Immature natural killer cell (primary cell): Measurements from ENCODE around the gene SSC4D. TPM values are rescaled to one million over a fixed set of nuclear protein-coding genes. Genes with fewer than 3 reads are reported as not detected.
A peak's percentile ranks its signal among the peaks of the same experiment; 100 is the strongest.
"Not testable (repeated sequence)": the region's sequence is repeated elsewhere in the genome, so short reads cannot be mapped to it uniquely, and the experiment has no call there.

ENCODE experiments used
- DNase-seq, 3 donors: peaks; one replicate each; pipeline ENCODE4 v3.0.0; 2022; ENCODE audit warnings: mixed read lengths in 1 of 3
- H3K27ac Mint-ChIP-seq, 6 donors: one replicate each; pipeline ENCODE4 v1.8.0; 2020; ENCODE audit warnings: mixed read lengths in 6 of 6, mild to moderate bottlenecking in 5 of 6, inconsistent platforms in 4 of 6, moderate library complexity in 3 of 6
- H3K27me3 Mint-ChIP-seq, 3 donors: one replicate each; pipeline ENCODE4 v1.8.0; 2020 to 2021; ENCODE audit warnings: low read depth in 3 of 3, mild to moderate bottlenecking in 3 of 3, mixed read lengths in 3 of 3, moderate library complexity in 3 of 3, inconsistent platforms in 1 of 3
- H3K36me3 Mint-ChIP-seq, 3 donors: one replicate each; pipeline ENCODE4 v1.8.0; 2020; ENCODE audit warnings: mixed read lengths in 3 of 3, inconsistent platforms in 2 of 3, mild to moderate bottlenecking in 2 of 3
- H3K4me1 Mint-ChIP-seq, 2 donors: one replicate each; pipeline ENCODE4 v1.8.0; 2020; ENCODE audit warnings: inconsistent platforms in 2 of 2, mild to moderate bottlenecking in 2 of 2, mixed read lengths in 2 of 2, moderate library complexity in 1 of 2
- H3K4me3 Mint-ChIP-seq, 5 donors: one replicate each; pipeline ENCODE4 v1.8.0; 2020; ENCODE audit warnings: mild to moderate bottlenecking in 5 of 5, mixed read lengths in 5 of 5, inconsistent platforms in 3 of 5, moderate library complexity in 3 of 5
- H3K9me3 Mint-ChIP-seq, 6 donors: one replicate each; pipeline ENCODE4 v1.8.0; 2020; ENCODE audit warnings: mild to moderate bottlenecking in 6 of 6, mixed read lengths in 6 of 6, inconsistent platforms in 4 of 6, moderate library complexity in 3 of 6
- polyA plus RNA-seq, 3 donors: library from polyadenylated mRNA; unstranded; fragments of 300-500 nt; fragmentation: Illumina TruSeq; gene quantifications; one replicate each; pipeline ENCODE4 v1.2.3, GENCODE V29; 2021

Gene SSC4D
- polyA plus RNA-seq, 3 donors from 2014 or later = 0.46 to 0.66 TPM; not detected in 1

DNA sequence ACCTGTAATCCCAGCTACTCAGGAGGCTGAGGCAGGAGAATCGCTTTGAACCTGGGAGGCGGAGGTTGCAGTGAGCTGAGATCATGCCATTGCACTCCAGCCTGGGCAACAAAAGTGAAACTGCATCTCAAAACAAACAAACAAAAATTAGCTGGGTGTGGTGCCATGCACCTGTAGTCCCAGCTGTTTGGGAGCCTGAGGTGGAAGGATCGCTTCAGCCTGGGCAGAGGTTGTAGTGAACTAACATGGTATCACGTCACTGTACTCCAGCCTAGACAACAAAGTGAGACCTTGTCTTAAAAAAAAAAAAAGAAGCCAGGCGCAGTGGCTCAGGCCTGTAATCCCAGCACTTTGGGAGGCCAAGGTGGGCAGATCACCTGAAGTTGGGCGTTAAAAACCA, 21.7 kb downstream of the SSC4D start:
- H3K36me3 Mint-ChIP-seq, DNase-seq, H3K27ac Mint-ChIP-seq, H3K4me3 Mint-ChIP-seq, H3K9me3 Mint-ChIP-seq, H3K27me3 Mint-ChIP-seq, H3K4me1 Mint-ChIP-seq: not testable (repeated sequence)

DNA sequence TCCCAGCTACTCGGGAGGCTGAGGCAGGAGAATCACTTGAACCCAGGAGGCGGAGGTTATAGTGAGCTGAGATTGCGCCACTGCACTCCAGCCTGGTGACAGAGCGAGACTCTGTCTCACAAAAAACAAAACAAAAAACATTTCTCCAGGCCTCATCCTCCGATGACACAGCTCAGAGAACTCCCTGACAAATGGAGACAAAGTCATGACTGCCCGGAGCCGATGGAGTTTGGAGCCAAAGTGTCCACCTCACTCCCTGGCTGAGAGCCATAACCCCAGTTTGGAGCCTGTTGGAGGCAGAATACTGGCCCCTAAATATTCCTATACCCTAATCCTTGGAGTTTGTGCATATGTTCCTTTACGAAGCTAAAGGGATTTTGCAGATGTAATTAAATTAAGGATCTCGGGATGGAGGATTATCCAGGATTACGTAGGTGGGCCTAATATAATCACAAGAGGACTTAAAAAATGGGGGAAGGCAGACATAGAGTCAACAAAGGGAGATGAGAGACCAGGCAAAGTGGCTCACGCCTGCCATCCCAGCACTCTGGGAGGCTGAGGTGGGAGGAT, 22.7 kb downstream of the SSC4D start:
- H3K27me3 Mint-ChIP-seq = peaks cover 0 to 1% (median 0%) of the 10 kb centered on the region in 3 donors
- no peaks in the 10 kb centered on the region for H3K9me3 Mint-ChIP-seq
- no peaks in the 10 kb centered on the region for H3K4me1 Mint-ChIP-seq
- DNase-seq = no peak
- no peak overlapping the region for H3K27ac Mint-ChIP-seq
- H3K36me3 Mint-ChIP-seq = no peaks in the 10 kb centered on the region
- no peak overlapping the region for H3K4me3 Mint-ChIP-seq

GRCh38 chr7:76383089-76383944, 26.2 kb downstream of the SSC4D start:
- Mint-ChIP-seq H3K4me1 (peaks cover 4 to 7% of the 10 kb centered on the region in 2 donors), H3K27me3 (peaks cover 0 to 1% (median 0%) of the 10 kb centered on the region in 3 donors), H3K27ac (peak overlapping the region in 1 of 6 donors; percentile 11), H3K36me3 (no peaks in the 10 kb centered on the region), H3K4me3 (no peak overlapping the region), H3K9me3 (no peaks in the 10 kb centered on the region)
- DNase-seq = no peak

DNA sequence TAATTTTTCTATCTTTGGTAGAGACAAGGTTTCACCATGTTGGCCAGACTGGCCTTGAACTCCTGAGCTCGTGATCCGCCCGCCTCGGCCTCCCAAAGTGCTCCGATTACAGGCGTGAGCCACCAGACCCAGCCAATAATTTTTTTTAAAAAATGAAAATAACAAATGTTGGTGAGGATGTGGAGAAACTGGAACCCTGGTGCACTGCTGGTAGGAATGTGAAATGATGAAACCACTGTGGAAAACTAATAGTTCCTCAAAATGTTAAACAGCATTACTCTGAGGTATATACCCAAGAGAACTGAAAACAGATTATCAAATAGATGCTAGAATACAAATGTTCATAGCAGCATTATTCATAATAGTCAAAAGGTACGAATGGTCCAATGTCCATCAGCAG, 27.7 kb downstream of the SSC4D start:
- Mint-ChIP-seq H3K9me3 (no peaks in the 10 kb centered on the region), H3K27me3 (peaks cover 0 to 1% (median 0%) of the 10 kb centered on the region in 3 donors), H3K27ac (no peak overlapping the region), H3K4me3 (no peak overlapping the region), H3K36me3 (no peaks in the 10 kb centered on the region), H3K4me1 (peaks cover 4 to 7% of the 10 kb centered on the region in 2 donors)
- DNase-seq = no peak

GRCh38 chr7:76380623-76380966, 28.9 kb downstream of the SSC4D start:
- peak overlapping the region; percentile 80 to 85 (median 83) for H3K4me3 Mint-ChIP-seq
- no peaks in the 10 kb centered on the region for H3K9me3 Mint-ChIP-seq
- peak overlapping the region in 4 of 6 donors; percentile 16 to 74 (median 32) for H3K27ac Mint-ChIP-seq
- H3K4me1 Mint-ChIP-seq = peaks cover 4 to 7% of the 10 kb centered on the region in 2 donors
- DNase-seq = no peak
- H3K27me3 Mint-ChIP-seq = peaks cover 0 to 1% (median 0%) of the 10 kb centered on the region in 3 donors
- H3K36me3 Mint-ChIP-seq = no peaks in the 10 kb centered on the region

- DNase-seq = no peak
- peaks cover 0 to 5% (median 4%) of the 10 kb centered on the region in 3 donors for H3K27me3 Mint-ChIP-seq
- peak overlapping the region in 1 of 6 donors; percentile 34 for H3K27ac Mint-ChIP-seq
- peaks cover 4 to 7% of the 10 kb centered on the region in 2 donors for H3K4me1 Mint-ChIP-seq
- no peak overlapping the region for H3K4me3 Mint-ChIP-seq
- H3K9me3 Mint-ChIP-seq = no peaks in the 10 kb centered on the region
- no peaks in the 10 kb centered on the region for H3K36me3 Mint-ChIP-seq
These were observed 32.1 kb downstream of the SSC4D start for GRCh38 chr7:76377186-76377918.

DNA sequence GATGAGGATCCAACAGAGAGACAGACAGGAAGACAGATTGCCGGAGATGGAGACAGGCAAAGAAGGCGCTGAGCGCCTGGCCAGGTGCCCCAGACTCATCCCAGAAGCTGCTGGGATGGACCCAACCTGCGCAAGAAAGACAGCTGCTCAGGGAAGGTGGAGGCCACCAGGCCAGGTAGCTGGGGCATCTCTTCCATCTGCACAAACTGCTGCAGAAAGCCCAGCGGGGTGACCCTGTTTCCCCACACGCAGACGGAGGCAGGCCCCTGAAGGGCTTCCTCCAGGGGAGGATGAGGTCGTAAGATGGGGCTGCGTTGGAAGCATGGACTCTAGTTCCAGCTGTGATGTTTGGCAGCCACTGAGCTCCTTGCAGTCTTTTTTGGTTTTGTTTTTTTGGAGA, 34.2 kb downstream of the SSC4D start:
- no peak for DNase-seq

DNA sequence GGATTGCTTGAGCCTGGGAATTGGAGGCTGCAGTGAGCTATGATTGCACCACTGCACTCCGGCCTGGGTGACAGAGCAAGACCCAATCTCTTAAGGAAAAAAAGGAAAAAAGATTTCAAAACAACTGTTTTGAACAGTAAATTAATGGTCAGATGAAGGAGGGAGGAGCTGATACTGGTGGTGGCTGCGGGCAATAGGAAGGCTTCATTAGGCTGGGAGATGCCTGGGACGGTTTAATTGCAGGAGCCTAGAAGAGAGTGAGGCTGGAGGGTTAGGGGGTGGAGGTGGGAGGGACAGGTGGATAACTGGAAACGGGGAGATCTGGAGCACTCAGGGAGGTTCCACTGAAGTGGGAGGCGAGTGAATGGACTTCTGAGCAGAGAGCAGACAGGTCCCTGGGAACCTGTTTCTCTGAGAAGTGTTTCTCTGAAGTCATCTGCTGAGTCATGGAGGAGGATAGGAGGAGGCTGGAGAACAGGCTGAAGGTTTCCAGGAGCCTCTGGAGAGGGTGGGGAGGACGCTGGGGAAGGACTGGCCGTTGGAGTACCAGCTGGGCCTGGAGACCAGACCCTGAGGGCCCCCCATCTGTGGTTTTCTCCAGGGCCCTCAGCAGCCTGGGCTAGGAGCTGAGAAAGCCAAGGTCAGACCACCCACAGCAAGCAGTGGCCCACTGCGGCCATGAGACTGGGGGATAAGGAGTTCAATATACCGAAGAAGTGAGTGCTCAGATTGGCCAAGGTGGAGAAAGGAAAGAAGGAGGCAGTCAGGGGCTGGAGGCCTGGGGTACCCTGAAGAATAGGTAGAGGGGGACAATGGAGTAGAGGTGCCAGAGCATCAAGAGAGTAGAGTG, 36.3 kb downstream of the SSC4D start:
- Mint-ChIP-seq H3K9me3 (no peaks in the 10 kb centered on the region), H3K4me1 (no peaks in the 10 kb centered on the region), H3K27me3 (peaks cover 0 to 12% (median 6%) of the 10 kb centered on the region in 3 donors), H3K36me3 (no peaks in the 10 kb centered on the region), H3K4me3 (no peak overlapping the region), H3K27ac (no peak overlapping the region)
- no peak for DNase-seq

More for the DNA sequence above, 34.2 kb downstream of the SSC4D start:
- no peak overlapping the region for H3K27ac Mint-ChIP-seq
- peaks cover 3 to 4% of the 10 kb centered on the region in 2 donors for H3K4me1 Mint-ChIP-seq
- H3K27me3 Mint-ChIP-seq = peaks cover 0 to 9% (median 5%) of the 10 kb centered on the region in 3 donors
- H3K9me3 Mint-ChIP-seq = no peaks in the 10 kb centered on the region
- no peaks in the 10 kb centered on the region for H3K36me3 Mint-ChIP-seq
- no peak overlapping the region for H3K4me3 Mint-ChIP-seq

- H3K36me3 Mint-ChIP-seq = no peaks in the 10 kb centered on the region
- no peak overlapping the region for H3K4me3 Mint-ChIP-seq
- H3K9me3 Mint-ChIP-seq = no peaks in the 10 kb centered on the region
- DNase-seq = no peak
- no peak overlapping the region for H3K27ac Mint-ChIP-seq
- peaks cover 0 to 16% (median 6%) of the 10 kb centered on the region in 3 donors for H3K27me3 Mint-ChIP-seq
- H3K4me1 Mint-ChIP-seq = no peaks in the 10 kb centered on the region
These were observed 38.1 kb downstream of the SSC4D start for GRCh38 chr7:76371396-76371795.

DNA sequence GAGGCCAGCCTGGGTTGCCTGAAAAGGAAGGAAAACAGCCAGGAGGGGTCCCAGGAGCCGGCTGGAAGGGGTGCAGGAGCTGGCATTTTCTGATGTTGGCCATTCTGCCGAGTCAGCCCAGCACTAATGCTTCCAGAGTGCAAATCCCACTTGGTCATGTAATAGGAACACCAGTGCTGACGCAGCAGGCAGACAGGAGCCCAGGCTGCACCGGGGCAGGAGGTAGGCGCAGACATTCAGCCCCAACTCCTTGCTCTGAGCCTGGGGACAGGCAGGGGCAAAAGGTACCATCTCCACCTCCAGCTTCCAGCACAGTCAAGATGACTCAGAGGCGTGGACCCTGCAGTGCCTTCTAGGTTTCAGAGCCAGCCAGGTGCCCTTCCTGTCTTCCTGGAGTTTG, 40.5 kb downstream of the SSC4D start:
- Mint-ChIP-seq H3K4me3 (no peak overlapping the region), H3K27me3 (peaks cover 0 to 18% (median 6%) of the 10 kb centered on the region in 3 donors), H3K4me1 (peaks cover 0 to 1% of the 10 kb centered on the region in 2 donors), H3K9me3 (no peaks in the 10 kb centered on the region), H3K27ac (no peak overlapping the region), H3K36me3 (no peaks in the 10 kb centered on the region)
- DNase-seq = no peak

- Mint-ChIP-seq H3K4me1 (peaks cover 0 to 1% of the 10 kb centered on the region in 2 donors), H3K27ac (peak overlapping the region in 1 of 6 donors; percentile 33), H3K9me3 (no peaks in the 10 kb centered on the region), H3K27me3 (peaks cover 0 to 18% (median 3%) of the 10 kb centered on the region in 3 donors), H3K36me3 (no peaks in the 10 kb centered on the region), H3K4me3 (no peak overlapping the region)
- no peak for DNase-seq
These were observed 41.3 kb downstream of the SSC4D start for GRCh38 chr7:76368190-76368589.

DNA sequence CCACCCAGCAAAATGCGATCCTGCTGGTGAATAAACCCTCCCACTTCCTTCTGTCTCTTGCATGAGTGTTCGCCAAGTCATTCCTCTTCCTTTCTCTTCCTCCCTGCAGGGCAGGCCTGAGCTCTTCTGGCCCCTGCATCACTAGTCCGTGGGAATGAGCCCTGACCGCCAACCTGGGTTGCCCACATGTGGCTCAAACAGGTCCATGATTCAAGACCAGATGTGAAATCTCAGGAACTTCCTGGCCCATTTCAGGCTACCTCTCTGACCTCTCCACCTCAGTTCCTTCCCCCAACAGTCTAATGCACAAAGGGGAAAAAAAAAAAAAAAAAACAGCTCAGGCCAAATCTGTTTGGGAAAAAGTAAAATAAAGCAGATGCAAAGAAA, 45.3 kb downstream of the SSC4D start:
- Mint-ChIP-seq H3K27me3 (peaks cover 2 to 9% (median 2%) of the 10 kb centered on the region in 3 donors), H3K36me3 (no peaks in the 10 kb centered on the region), H3K4me1 (peaks cover 0 to 4% of the 10 kb centered on the region in 2 donors), H3K9me3 (no peaks in the 10 kb centered on the region), H3K4me3 (no peak overlapping the region), H3K27ac (no peak overlapping the region)
- no peak for DNase-seq

GRCh38 chr7:76363754-76364153, 45.7 kb downstream of the SSC4D start:
- not testable (repeated sequence) for H3K4me1 Mint-ChIP-seq, H3K4me3 Mint-ChIP-seq, DNase-seq, H3K27ac Mint-ChIP-seq, H3K9me3 Mint-ChIP-seq, H3K36me3 Mint-ChIP-seq
- peaks cover 5 to 11% (median 6%) of the 10 kb centered on the region in 3 donors for H3K27me3 Mint-ChIP-seq
